NT2/D1 (cell line): ENCODE data around the gene TMEM150A.

Source experiments
- DNase-seq: peaks from one replicate; pipeline ENCODE4 v3.0.0-alpha.2; 2011; ENCODE audit warnings: low read depth, low spot score
- H3K27me3 ChIP-seq: 2 replicates; pipeline ENCODE4 v1.6.0; 2011; ENCODE audit warnings: mild to moderate bottlenecking; ENCODE audit not compliant: insufficient read length, insufficient read depth
- H3K36me3 ChIP-seq: 2 replicates; pipeline ENCODE4 v1.6.1; 2011; ENCODE audit warnings: mild to moderate bottlenecking, low read length, mixed read lengths; ENCODE audit not compliant: insufficient read depth, insufficient read length
- H3K4me1 ChIP-seq: 2 replicates; pipeline ENCODE4 v1.5.1; 2011; ENCODE audit not compliant: insufficient read depth, insufficient read length
- H3K4me3 ChIP-seq: 2 replicates; pipeline ENCODE4 v1.5.1; 2011; ENCODE audit warnings: low read depth; ENCODE audit not compliant: insufficient read length
- H3K9ac ChIP-seq: 2 replicates; pipeline ENCODE4 v1.6.0; 2011; ENCODE audit warnings: low read depth; ENCODE audit not compliant: insufficient read length
- H3K9me3 ChIP-seq: 2 replicates; pipeline ENCODE4 v1.5.1; 2011; ENCODE audit warnings: mild to moderate bottlenecking, low read length; ENCODE audit not compliant: insufficient read depth
- SUZ12 ChIP-seq: IDR thresholded peaks from 2 replicates; pipeline ENCODE4 v1.6.1; 2011; ENCODE audit not compliant: insufficient read length, insufficient read depth; ENCODE audit errors: extremely low read depth
- YY1 ChIP-seq: IDR thresholded peaks from 2 replicates; pipeline ENCODE4 v1.6.1; 2011; ENCODE audit not compliant: insufficient read length, insufficient read depth
- ZNF274 ChIP-seq: IDR thresholded peaks from 2 replicates; pipeline ENCODE4 v1.6.1; 2011; ENCODE audit warnings: mild to moderate bottlenecking, low read depth, low read length

Gene TMEM150A, protein sequence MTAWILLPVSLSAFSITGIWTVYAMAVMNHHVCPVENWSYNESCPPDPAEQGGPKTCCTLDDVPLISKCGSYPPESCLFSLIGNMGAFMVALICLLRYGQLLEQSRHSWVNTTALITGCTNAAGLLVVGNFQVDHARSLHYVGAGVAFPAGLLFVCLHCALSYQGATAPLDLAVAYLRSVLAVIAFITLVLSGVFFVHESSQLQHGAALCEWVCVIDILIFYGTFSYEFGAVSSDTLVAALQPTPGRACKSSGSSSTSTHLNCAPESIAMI

DNA sequence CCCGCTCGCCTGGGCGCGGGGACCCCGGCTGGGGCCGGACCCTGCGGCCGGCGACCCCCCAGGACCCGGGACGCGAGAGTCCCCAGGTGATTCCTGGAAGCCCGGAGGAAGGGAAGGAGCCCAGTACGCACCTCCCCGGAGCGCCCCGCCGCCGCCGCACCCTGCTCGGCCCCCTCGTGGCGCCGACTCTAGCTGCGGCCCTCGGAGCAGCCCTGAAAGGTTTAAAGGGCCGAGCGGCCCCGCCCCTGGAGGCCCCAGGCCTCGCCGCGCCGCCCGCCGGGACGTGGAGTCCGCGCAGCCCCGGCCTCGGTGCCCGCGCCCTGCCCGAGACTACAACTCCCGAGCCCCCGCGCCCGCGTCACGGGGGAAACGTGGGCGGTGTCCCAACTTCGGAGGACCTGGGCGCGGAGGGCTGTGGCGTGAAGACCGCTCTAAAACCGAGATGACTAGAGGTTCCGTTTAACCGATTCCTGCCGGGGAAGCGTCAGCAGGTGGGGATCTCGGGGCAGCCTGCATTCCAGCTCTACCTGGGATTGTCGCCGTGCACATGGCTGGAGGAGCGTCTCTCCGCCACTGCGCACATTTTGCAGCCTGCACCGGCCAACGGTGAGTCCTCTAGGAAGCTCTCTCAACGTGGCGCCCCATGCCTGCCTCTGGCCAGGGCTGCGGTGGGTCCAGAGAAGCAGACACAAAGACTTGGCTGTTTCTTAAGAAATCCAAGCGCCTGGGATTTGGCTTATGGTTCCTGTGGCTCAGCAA, at the start of gene TMEM150A:
TMEM150A (minus strand) TSS at position 223 of the 759 bp plus-strand sequence. CDS start 750 bp downstream, outside the sequence.
- H3K9ac ChIP-seq: peak within 1 kb of the TSS; percentile 92
- peaks cover 48% of the 10 kb centered on the region for H3K36me3 ChIP-seq
- no peak for TF ChIP-seq YY1
- TF ChIP-seq SUZ12: no peak
- TF ChIP-seq ZNF274: no peak
- no peaks in the 10 kb centered on the region for H3K9me3 ChIP-seq
- H3K27me3 ChIP-seq: no peaks in the 10 kb centered on the region
- H3K4me3 ChIP-seq: peak within 1 kb of the TSS; percentile 87
- DNase-seq: peak; percentile 74
- H3K4me1 ChIP-seq: no peaks in the 10 kb centered on the region

DNA sequence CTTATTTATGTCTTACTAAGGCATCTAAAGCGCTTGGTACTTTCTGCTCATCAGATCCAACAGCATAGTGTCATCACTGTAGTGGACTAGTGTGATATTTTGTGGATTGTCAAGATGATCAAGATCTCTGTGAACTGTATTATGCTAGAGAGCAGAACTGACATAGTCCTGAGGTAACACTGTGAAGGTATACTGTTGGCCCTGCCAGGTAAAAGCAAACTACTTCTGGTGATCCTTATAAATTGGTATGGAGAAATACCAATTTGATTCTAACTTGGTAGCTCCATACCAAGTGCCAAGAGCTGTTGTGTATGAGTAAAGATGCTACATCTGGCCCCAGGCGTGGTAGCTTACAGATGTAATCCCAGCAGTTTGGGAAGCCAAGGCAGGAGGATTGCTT, 49.6 kb upstream of the TMEM150A start:
- Histone ChIP-seq H3K9ac (no peak overlapping the region), H3K36me3 (peaks cover 64% of the 10 kb centered on the region), H3K9me3 (no peaks in the 10 kb centered on the region), H3K4me3 (no peak overlapping the region), H3K4me1 (no peaks in the 10 kb centered on the region), H3K27me3 (no peaks in the 10 kb centered on the region)
- DNase-seq: no peak
- no peak for TF ChIP-seq YY1
- no peak for TF ChIP-seq ZNF274
- no peak for TF ChIP-seq SUZ12

DNA sequence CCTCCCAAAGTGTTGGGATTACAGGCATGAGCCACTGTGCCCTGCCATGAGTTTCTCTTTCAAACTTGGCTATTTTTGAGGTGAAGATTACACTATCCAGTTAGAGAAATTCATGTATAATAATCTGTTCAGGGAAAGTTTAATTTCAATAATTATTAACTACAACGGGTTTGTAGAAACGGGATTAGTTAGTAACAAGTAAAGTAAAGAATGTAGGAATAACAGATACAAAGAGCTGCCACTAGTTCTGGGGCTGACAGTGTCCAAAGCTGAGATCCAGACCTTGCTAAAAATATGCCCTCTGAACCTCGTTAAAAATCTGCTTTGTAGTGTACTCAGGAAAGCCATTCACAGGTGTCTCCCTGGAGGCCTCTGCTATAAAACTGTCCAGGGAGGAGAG, 48.6 kb upstream of the TMEM150A start:
- no peak for DNase-seq
- no peak overlapping the region for H3K4me3 ChIP-seq
- no peak for TF ChIP-seq ZNF274
- H3K27me3 ChIP-seq: no peaks in the 10 kb centered on the region
- no peaks in the 10 kb centered on the region for H3K9me3 ChIP-seq
- no peaks in the 10 kb centered on the region for H3K4me1 ChIP-seq
- H3K9ac ChIP-seq: no peak overlapping the region
- peaks cover 69% of the 10 kb centered on the region for H3K36me3 ChIP-seq

DNA sequence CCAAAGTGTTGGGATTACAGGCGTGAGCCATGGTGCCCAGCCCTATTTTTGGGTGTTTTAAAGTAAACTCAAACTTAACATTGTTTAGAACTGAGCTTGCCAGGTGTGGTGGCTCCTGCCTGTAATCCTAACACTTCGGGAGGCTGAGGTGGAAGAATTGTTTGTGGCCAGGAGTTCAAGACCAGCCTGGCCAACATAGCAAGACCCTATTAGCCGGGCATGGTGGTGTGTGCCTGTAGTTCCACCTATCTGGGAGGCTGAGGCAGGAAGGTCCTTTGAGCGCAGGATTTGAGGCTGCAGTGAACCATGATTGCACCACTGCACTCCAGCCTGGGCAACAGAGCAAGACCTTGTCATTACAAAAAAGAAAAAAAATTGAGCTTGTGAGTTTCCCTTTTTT, 48.0 kb upstream of the TMEM150A start:
- Histone ChIP-seq H3K9me3 (no peaks in the 10 kb centered on the region), H3K27me3 (no peaks in the 10 kb centered on the region), H3K4me1 (no peaks in the 10 kb centered on the region), H3K36me3 (peaks cover 73% of the 10 kb centered on the region), H3K9ac (no peak overlapping the region), H3K4me3 (no peak overlapping the region)
- TF ChIP-seq ZNF274 (no peak), SUZ12 (no peak), YY1 (no peak)
- no peak for DNase-seq

DNA sequence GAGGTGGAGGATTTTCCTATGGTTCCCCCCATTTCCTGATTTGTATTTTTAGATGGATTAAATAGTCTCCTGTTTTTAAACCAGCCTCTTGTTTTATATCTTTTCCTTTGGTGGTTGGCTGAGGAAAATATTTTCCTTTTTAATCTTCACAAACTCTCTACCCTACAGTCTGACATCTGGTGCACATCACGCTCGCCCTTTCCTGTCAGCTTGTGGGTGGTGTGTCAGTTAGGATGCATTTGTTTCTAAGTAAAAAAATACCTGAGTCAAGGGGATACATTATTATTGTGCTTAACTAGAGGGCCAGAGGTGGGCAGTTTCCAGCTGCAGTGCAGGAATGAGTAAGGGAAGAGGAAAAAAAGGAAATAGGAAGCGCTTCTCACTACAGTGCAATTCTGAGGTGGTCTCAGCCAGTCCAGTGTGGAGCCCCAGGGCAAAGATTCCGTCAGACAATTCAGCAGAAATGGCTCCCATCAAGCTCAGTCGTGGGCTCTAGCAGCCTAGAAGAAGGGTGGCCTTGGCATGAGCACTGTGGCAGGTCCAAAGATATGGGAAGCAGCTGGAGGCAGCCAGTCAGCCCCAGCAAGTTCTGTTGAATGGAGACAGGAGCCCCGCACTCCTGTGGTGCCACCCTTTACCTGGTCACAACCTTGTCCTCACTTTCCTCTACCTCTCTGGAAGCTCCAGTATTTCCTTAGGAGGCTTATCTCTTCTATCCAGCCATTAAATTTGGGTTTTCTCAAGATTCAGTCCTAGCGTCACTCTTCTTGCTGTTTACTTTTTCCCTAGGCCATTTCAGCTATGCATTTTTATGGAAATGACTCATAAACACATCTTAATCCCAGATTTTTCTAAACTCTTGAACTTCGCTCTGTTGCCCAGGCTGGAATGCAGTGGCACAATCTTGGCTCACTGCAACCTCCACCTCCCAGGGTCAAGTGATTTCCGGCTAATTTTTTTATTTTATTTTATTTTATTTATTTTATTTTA, 47.0 kb upstream of the TMEM150A start:
- no peak overlapping the region for H3K9ac ChIP-seq

DNA sequence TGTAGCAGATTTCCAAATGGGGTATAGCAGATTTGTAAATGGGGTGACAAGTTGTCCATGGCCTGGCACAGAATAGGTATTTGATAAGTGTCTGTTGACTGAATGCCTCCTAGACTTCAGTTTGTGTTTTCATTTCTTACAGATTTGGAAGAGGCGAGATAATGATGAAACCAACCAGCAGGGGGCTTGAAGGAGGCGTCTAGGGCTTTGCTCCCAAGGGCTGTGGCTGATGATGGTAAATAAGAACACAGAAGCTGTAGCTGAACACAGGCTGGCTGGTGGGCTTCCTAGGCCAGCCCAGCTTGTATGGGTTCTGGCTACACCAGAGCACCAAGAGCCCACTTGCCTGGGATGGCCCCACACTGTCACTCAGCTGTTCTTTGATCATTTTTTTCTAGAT, 46.1 kb upstream of the TMEM150A start:
- no peak overlapping the region for H3K4me3 ChIP-seq
- TF ChIP-seq YY1: no peak
- no peak for TF ChIP-seq SUZ12
- no peak for TF ChIP-seq ZNF274
- H3K9ac ChIP-seq: no peak overlapping the region
- H3K9me3 ChIP-seq: no peaks in the 10 kb centered on the region
- no peaks in the 10 kb centered on the region for H3K27me3 ChIP-seq
- H3K4me1 ChIP-seq: no peaks in the 10 kb centered on the region
- H3K36me3 ChIP-seq: peaks cover 87% of the 10 kb centered on the region
- no peak for DNase-seq

More for the DNA sequence above, 47.0 kb upstream of the TMEM150A start:
- Histone ChIP-seq H3K9me3 (no peaks in the 10 kb centered on the region), H3K36me3 (peaks cover 81% of the 10 kb centered on the region), H3K4me1 (no peaks in the 10 kb centered on the region), H3K4me3 (no peak overlapping the region), H3K27me3 (no peaks in the 10 kb centered on the region)
- DNase-seq: no peak
- TF ChIP-seq SUZ12: no peak
- no peak for TF ChIP-seq ZNF274
- no peak for TF ChIP-seq YY1
